GDM1 (cell line): ENCODE results near the gene ZNF785.
A peak's percentile ranks its signal among the peaks of the same experiment; 100 is the strongest.
"Not testable (repeated sequence)": the region's sequence is repeated elsewhere in the genome, so short reads cannot be mapped to it uniquely, and the experiment has no call there.

Experiments used
- DNase-seq: peaks from one replicate; lab custom pipeline; 2025; lab: John Stamatoyannopoulos, UW

Gene ZNF785

GRCh38 chr16:30539986-30540526, 45.4 kb downstream of the ZNF785 start:
- DNase-seq: not testable (repeated sequence)

GRCh38 chr16:30539000-30539964, 46.2 kb downstream of the ZNF785 start:
- no peak for DNase-seq

GRCh38 chr16:30536391-30537024, 49.0 kb downstream of the ZNF785 start:
- DNase-seq: not testable (repeated sequence)

- DNase-seq: peak; percentile 36
These were observed 49.7 kb downstream of the ZNF785 start for GRCh38 chr16:30535777-30536190.

- no peak for DNase-seq
These were observed 50.3 kb downstream of the ZNF785 start for GRCh38 chr16:30535106-30535776.

GRCh38 chr16:30534368-30535105, 51.0 kb downstream of the ZNF785 start, which contains the start of gene ZNF747:
Gene ZNF747, minus strand, starts transcription at chr16:30534858. Its CDS starts 179 bp downstream, at chr16:30534679.
- DNase-seq: peak; percentile 84

- DNase-seq: no peak
These were observed 51.6 kb downstream of the ZNF785 start for GRCh38 chr16:30533748-30534367.

- no peak for DNase-seq
These were observed 52.4 kb downstream of the ZNF785 start for GRCh38 chr16:30533146-30533522.

- no peak for DNase-seq
These were observed 53.0 kb downstream of the ZNF785 start for GRCh38 chr16:30532285-30533145.
